SIG-M5 treated with dmso at 0.1 percent for 504 hours (cell line): ENCODE measurements around the gene DGKB.
A peak's percentile ranks its signal among the peaks of the same experiment; 100 is the strongest.

Experiments
- DNase-seq: peaks from one replicate; lab custom pipeline; 2025; ENCODE audit not compliant: unreplicated experiment; lab: John Stamatoyannopoulos, UW

Gene DGKB

GRCh38 chr7:14902589-14903067, at the start of gene DGKB:
Gene DGKB, minus strand, starts transcription at chr7:14902751.
- DNase-seq: no peak

- DNase-seq: no peak
Observed at GRCh38 chr7:14950013-14950412, 47.5 kb upstream of the DGKB start.

DNA sequence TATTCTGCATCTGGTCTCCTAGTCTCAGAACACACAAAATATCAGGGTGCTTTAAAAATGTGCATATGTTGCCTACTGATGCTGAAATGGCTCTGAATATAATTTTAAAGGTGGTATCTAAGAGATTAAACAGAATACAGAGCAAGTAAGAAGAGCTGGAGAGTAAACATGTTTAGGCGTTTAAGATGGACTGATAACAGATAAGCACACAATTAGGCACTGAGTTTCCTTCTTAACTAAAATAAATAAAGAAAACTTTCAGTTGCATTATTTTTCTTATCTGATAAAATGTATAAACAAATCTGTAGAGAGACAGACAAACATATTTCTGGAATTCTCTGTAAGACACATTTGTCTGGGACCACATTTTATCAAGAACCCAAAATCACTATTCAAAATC, 35.6 kb upstream of the DGKB start:
- DNase-seq: no peak

DNA sequence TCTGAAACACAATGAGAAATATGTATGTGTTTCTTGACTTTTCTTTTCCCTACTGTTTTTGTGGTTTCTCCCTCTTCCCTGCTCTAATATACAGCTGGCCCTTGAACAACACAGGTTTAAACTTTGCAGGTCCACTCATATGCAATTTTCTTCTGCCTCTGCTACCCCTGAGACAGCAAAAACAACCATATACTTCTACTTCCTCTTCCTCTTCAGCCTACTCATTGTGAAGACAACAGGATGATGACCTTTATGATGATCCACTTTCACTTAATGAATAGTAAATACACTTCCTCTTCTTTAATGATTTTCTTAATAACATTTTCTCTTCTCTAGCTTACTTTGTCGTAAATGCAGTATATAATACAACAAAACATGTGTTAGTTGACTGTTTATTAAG, 35.0 kb upstream of the DGKB start:
- peak; percentile 56 for DNase-seq

GRCh38 chr7:14936554-14936953, 34.0 kb upstream of the DGKB start:
- no peak for DNase-seq

DNA sequence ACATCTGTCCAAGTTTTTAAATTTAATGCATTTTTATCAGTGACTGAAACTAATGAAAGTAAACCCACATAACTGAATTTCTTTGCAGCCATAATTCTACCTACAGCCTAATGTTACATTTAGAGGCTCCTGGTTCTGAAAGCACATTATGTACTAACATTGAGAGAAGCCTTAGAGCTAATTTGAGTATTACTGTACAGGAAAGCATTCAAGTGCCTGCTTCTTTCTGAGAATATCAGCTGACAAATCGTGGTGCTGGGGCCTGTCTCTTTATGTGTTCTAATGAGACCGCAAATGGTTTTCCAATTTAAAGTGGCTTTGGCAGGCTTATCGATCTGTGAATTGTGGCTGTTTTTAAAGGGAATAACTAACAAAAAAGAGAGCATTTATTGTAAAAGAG, 32.3 kb upstream of the DGKB start:
- DNase-seq: no peak

- no peak for DNase-seq
Observed at GRCh38 chr7:14931511-14932215, 29.1 kb upstream of the DGKB start.

DNA sequence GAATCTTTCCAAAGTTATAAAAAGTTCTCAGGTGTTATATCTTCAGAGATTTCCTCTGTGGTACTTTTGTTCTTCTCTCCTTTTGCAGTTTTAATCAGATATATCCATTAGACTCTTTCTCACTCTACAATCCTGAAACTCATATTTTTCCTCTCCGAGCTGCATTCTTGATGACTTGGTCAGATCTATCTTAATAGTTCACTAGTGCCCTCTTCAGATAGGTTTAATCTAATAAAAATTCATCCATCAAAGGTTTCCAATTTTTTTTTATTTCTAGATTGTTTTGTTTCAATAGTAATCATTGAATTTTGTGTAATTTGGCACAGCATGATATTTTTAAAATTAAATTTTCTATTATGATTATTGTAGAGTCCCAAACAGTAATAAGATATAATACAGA, 21.8 kb upstream of the DGKB start:
- DNase-seq: no peak

- DNase-seq: no peak
Observed at GRCh38 chr7:14911077-14911476, 8.5 kb upstream of the DGKB start.

DNA sequence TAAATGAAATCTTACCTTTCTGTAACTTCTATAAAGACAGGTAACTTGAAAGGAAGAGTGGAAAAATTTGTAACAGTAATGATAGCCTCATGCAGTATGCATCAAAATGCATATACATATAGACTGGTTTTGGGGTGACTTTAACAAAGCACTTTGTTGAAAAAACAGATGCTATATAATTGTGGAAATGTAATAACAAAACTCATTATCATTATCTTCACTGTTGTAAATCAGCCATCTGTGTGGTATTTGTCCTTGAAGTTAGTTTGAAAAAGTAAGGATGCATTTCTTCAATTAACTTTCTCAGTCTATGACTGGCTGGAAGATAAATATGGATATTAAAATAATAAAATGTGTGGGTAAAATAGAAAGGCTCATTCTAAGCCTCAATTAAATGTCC, 6.1 kb upstream of the DGKB start:
- DNase-seq: no peak

DNA sequence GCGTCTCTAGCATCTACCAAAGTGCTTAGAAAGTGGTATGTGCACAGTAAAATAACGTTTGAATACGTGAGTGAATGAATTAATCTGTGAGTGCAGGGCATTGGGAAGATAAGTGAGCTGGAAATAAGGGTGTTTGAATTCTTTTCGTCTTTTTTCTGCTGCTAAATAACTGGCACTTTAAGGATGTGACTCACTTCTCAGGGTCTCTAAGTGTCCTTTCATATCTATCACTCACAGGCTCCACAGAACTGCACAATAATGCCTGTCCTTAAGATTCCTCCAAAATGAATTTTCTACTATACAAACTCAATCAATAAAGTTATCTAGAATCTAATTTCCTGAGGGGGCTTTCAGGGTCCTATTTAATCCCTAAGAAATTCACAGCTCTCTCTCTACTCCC, 3.2 kb upstream of the DGKB start:
- no peak for DNase-seq

GRCh38 chr7:14900051-14900450, 2.5 kb downstream of the DGKB start:
- no peak for DNase-seq

- DNase-seq: no peak
Observed at GRCh38 chr7:14899030-14899429, 3.5 kb downstream of the DGKB start.

- DNase-seq: no peak
Observed at GRCh38 chr7:14896461-14896860, 6.1 kb downstream of the DGKB start.

DNA sequence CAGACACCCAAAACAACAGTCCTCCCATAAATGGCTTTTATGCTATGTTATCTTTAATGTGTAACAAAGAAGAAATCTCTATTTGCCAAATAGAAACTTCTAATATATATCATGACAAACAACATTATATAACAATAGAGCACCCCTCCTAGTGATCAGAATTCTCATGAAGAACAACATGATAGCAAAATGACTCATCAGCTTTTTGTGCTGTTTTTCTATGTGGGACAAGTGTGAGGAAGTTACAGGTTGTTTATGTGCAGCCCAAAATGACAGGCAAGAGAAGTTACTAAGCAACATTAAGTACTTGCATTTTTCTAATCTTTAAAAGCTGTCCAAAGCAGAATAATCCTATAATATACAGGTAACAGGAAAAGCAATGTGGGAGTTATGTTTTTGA, 7.7 kb downstream of the DGKB start:
- DNase-seq: no peak

- no peak for DNase-seq
Observed at GRCh38 chr7:14892961-14893360, 9.6 kb downstream of the DGKB start.

- DNase-seq: no peak
Observed at GRCh38 chr7:14891289-14891688, 11.3 kb downstream of the DGKB start.

- no peak for DNase-seq
Observed at GRCh38 chr7:14888962-14889361, 13.6 kb downstream of the DGKB start.

GRCh38 chr7:14886533-14886932, 16.0 kb downstream of the DGKB start:
- no peak for DNase-seq

GRCh38 chr7:14875941-14876587, 26.5 kb downstream of the DGKB start:
- DNase-seq: no peak

DNA sequence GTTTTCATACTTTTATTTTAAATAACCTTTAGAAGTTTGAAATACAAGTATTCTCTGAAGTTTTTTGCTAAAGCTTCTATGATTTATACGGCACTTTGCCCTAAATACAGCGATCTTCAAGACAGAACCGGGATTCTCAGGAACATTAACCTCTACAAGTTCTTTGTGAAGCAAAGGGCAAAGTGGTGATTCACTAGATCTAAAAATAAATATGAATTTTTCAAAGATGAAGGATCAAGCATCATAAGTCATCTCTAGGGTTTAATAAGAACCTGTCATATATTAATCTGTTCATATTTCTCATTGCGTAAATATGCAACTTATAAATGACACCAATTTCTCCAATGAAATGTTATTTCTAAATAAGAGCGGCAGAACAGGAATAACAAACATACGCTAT, 30.7 kb downstream of the DGKB start:
- DNase-seq: no peak

- DNase-seq: no peak
Observed at GRCh38 chr7:14870394-14870793, 32.2 kb downstream of the DGKB start.

- DNase-seq: no peak
Observed at GRCh38 chr7:14868937-14869336, 33.6 kb downstream of the DGKB start.
